Effector CD8-positive, alpha-beta T cell (primary cell): ENCODE measurements around the gene SGO2.
"Not testable (repeated sequence)": the region's sequence is repeated elsewhere in the genome, so short reads cannot be mapped to it uniquely, and the experiment has no call there.

Experiments
- DNase-seq: peaks from one replicate; lab custom pipeline; 2025; lab: John Stamatoyannopoulos, UW

The SGO2 gene

DNA sequence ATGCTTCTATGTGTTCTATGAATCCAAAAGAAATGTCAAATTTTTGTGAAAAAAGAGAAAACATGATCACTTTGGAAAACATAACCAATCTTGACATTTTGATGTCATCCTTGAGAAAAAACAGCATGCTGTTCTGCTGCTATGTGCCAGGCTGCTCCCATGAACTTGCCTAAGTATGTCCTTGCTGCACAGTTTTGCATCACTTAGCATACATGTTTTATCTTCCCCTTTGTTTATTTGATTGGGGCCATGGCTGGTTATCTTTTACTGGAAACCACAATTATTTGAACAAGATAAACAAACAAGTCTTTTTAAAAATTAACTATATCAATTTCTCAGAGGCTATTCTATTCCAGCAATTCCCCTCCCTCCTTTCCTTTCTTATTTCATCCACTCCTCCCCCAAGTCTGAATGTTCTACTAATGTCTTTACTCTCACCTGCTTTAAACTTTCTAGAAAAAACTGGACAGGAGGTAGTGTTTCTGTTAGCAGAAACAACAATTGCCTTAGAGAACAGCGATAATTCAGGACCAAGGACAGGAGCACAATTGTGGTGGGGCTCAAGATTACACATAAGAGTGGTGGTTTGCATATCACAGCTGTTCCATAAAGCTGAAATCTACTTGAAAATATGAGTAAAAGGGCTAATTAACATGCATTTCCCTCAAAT is 66.5 kb downstream of the SGO2 start:
- DNase-seq, result no peak

DNA sequence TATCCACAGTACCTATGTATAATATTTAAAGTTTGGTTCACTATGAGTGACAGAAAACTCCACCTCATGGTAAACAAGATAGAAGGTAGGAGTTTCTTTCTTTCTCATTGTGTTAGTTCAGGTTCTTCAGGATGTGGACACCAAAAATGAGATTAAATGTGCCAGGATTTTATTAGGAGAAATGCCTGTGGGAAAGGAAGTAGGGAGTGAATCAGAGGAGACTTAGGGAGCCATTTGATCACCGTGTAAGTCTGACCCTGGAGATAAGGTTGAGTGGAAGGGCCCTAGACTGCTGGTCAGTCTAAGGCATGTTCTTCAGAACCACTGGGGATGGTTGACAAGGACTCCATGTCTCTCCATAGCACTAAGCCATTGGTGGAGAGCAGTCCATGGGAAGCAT is 67.9 kb downstream of the SGO2 start:
- DNase-seq, result no peak

DNA sequence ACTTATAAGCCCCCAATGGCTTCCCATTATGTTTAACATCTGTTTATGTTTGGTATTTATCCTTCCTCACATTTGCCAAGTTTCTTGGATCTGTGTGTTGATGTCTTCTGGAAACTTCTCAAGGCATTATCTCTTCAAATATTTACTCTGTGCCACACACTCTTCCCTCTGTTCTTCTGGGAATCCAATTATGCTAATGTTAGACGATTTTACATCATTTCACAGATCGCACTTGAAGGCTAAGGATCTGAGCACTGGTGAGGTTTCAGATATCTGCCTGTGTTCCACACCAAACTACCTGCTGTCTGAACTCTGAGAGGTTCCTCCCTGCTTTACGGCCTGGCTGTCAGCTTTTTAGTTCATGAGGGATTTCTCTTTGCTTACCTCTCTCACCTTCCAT is 69.9 kb downstream of the SGO2 start:
- no peak for DNase-seq

- no peak for DNase-seq
Measured at GRCh38 chr2:200596774-200597570, 71.0 kb downstream of the SGO2 start.

DNA sequence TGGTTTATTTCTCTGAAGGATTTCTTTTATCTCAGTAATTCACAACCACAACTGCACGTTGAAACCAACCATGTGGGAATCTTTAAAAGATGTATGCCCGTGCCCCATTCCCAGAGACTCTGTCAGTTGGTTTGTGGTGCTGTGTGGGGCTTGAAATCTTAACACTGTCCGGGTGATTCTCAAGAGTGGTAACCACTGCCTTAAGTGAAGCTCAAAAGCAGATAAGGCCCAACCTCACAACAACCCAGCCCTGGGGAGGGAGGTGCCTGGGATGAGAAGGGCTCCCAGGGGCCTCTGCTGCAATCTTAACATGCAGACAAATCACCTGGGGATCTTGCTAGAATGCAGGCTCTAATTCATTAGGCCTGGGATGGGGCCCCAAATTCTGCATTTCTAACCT is 73.2 kb downstream of the SGO2 start:
- DNase-seq, result no peak

- DNase-seq, result no peak
Measured at GRCh38 chr2:200600549-200601225, 74.7 kb downstream of the SGO2 start.

DNA sequence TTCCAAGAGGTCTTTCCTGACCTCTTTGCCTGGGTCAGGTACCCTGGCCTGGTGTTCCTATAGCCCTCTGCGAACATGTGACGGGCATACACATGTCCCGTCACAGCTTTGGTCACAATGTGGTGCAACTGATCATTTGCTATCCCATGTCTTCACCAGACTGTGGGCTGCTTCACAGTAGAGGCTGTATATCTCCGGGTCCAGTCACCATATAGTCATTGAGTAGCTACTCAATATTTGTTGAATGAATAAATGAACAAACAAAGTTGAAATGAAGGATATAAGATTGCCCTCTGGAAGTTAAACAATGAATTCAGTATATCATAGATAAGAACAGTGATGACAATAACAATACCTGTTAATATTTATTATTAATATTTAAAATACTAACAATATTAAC is 76.6 kb downstream of the SGO2 start:
- no peak for DNase-seq

GRCh38 chr2:200603972-200604371 is 78.0 kb downstream of the SGO2 start:
- DNase-seq, result no peak

DNA sequence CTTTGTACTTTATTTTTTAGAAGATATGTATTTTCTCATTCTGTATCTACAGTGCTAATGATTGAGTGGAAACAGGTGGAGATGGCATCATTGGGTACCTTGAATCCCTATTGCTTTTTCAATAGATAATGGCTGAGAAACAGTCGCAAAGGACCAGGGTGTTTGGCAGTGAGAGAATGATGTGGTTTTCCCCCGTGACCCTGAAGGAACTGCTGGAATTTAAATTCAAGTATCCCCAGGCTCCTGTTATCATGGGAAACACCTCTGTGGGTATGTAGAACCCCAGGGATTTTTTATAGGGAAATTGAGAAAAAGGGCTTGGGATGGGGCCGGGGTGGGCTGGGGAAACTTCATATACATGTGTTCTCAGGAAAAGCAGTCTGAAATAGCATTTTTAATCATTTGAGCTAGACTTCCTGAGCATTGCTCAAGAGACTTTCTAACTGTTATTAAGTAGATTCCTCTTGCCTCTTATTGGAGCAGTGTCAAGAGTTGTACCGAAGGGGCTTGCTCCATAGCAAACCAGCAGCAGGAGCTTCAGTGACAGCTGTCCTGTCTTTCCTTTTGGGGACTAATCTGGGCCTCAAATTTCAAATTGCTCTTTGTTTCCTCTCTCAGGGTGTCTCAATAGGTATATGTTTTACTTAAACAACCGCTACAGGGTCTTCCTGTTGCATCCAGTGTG is 78.7 kb downstream of the SGO2 start:
- no peak for DNase-seq

DNA sequence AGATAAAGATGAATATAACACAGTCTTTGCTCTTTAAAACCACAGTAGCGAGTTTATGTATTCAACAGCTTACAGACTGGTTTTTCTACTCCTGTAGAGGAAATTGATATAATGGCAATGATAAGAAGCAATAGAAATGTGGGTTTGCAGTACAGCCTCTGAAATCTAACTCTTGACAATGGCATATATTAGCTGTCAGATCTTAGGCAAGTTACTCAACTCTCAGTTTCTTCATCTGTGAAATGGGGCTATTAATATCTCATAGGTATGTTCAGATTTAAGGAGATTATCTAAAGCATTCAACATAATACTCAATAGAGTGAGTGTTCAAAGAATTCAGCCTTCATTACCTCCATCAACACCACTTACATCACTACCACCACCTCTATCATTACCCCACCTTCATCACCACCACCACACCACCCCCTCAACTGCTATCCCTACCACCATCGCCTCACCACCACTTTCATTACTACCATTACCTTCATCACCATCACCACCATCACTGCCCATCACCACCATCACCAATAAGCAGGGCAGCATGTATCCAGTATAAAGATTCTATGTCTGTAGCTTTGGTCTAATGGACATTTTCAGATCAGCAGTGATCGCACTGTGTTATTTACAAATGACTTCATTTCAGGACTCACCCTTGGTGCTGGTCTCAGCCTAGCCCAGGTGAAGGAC is 82.5 kb downstream of the SGO2 start:
- DNase-seq, result no peak

GRCh38 chr2:200609028-200609614 is 83.1 kb downstream of the SGO2 start:
- no peak for DNase-seq

GRCh38 chr2:200610217-200610616 is 84.2 kb downstream of the SGO2 start:
- DNase-seq, result not testable (repeated sequence)

GRCh38 chr2:200613692-200614091 is 87.7 kb downstream of the SGO2 start:
- no peak for DNase-seq

DNA sequence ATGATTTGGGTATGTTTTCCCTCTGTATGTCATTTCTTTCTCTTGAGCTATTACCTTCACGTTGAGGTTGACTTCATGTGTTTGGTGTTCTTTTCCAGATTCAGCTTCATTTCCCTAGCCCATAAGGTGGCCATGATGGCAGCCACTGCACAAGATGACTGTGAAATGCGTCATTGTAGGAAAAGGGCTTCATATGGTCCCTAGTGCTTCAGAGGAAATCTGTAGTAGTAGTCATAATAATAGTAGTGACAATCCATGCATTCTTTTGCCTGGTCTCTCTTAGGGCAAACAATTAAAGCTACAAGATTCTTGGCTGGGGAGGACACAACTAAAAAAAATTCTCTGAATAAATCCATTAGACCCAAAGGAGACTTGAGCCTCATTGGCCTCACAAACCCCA is 88.2 kb downstream of the SGO2 start:
- no peak for DNase-seq

DNA sequence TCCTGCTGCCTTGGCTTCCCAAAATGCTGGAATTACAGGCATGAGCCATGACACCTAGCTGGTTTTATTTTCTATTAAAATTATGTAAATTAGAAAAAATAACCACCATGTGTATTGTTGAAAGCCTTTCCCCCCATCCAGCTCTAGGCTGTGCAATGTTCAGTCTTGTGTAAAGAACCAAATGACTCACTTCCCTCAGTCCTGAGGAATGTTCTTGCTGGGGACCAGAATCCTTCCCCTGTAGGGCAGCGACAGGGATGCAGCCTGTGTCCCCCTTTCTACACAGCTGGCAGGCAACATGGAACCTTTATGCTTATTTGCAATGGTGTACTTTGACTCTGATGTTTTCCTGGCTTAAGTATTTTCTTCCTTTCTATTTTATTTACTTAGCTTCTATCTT is 89.2 kb downstream of the SGO2 start:
- DNase-seq, result no peak

DNA sequence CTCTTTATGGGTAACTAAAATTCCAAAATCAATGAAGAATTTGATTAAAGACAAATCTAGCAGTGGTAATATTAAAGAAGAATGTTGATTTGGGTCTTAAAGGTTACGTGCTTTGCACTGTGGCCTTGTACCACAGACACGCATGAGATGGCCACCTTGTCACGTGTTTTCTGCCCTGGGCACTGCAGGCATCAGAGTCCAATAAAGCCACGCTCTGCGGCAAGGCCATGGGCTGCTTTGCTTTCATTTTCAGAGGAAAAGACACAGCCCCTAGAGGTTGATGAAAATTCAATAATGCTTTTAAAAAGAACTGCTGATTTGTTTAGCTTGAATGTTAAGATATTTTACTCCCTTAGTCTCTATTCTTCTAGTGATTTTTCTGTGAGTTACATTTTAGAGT is 90.2 kb downstream of the SGO2 start:
- DNase-seq, result no peak

- DNase-seq, result no peak
Measured at GRCh38 chr2:200616656-200617055, 90.6 kb downstream of the SGO2 start.

- no peak for DNase-seq
Measured at GRCh38 chr2:200617156-200618053, 91.4 kb downstream of the SGO2 start.

DNA sequence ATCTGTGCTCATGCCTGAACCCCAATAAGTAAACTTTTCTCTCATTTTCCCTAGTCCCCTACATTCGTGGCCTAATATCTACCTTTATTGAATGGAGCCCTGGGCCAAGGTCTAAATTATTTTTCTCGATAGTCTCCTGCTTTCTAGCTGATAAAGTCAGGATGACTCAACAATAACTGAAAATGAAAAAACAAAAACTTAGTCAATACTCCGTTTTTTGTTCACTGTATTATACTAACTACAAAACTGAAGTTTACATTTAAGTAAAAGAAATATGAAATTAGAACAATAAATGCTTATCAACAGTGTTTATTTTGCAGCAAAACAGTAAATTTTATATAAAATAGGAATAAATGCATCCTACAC is 92.0 kb downstream of the SGO2 start:
- no peak for DNase-seq

DNA sequence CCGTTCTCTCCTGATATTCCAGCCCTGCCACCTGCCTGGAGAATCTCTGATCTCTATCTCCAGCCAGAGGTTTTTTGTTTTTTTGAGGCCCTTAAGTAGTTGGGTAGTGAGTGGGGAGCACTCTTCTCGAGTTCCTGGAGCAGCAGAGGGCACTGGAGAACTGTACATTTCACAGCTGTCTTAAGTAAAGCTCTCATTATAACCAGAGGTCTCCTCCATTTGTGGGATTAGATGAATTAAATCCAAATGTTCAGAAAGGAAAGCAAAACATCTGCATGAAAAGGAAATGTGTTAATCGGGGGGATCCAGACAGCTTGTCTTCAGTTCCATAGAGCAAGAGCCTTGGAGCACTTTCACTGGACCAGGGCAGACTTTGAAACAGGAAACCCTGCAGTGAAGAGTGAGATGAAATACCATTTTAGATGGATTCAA is 92.6 kb downstream of the SGO2 start:
- no peak for DNase-seq
